Stimulated activated CD4-positive, alpha-beta T cell treated with anti-CD3 and anti-CD28 coated beads, Interleukin-1b, Interleukin-23, amount 100 ng/mL, for 48 hours (primary cell): Measurements from ENCODE around the gene TTC17.
"Not testable (repeated sequence)": the region's sequence is repeated elsewhere in the genome, so short reads cannot be mapped to it uniquely, and the experiment has no call there.

Source experiments
- DNase-seq: peaks from one replicate; pipeline ENCODE4 v3.0.0-alpha.2; 2020

TTC17 gene, protein sequence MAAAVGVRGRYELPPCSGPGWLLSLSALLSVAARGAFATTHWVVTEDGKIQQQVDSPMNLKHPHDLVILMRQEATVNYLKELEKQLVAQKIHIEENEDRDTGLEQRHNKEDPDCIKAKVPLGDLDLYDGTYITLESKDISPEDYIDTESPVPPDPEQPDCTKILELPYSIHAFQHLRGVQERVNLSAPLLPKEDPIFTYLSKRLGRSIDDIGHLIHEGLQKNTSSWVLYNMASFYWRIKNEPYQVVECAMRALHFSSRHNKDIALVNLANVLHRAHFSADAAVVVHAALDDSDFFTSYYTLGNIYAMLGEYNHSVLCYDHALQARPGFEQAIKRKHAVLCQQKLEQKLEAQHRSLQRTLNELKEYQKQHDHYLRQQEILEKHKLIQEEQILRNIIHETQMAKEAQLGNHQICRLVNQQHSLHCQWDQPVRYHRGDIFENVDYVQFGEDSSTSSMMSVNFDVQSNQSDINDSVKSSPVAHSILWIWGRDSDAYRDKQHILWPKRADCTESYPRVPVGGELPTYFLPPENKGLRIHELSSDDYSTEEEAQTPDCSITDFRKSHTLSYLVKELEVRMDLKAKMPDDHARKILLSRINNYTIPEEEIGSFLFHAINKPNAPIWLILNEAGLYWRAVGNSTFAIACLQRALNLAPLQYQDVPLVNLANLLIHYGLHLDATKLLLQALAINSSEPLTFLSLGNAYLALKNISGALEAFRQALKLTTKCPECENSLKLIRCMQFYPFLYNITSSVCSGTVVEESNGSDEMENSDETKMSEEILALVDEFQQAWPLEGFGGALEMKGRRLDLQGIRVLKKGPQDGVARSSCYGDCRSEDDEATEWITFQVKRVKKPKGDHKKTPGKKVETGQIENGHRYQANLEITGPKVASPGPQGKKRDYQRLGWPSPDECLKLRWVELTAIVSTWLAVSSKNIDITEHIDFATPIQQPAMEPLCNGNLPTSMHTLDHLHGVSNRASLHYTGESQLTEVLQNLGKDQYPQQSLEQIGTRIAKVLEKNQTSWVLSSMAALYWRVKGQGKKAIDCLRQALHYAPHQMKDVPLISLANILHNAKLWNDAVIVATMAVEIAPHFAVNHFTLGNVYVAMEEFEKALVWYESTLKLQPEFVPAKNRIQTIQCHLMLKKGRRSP

DNA sequence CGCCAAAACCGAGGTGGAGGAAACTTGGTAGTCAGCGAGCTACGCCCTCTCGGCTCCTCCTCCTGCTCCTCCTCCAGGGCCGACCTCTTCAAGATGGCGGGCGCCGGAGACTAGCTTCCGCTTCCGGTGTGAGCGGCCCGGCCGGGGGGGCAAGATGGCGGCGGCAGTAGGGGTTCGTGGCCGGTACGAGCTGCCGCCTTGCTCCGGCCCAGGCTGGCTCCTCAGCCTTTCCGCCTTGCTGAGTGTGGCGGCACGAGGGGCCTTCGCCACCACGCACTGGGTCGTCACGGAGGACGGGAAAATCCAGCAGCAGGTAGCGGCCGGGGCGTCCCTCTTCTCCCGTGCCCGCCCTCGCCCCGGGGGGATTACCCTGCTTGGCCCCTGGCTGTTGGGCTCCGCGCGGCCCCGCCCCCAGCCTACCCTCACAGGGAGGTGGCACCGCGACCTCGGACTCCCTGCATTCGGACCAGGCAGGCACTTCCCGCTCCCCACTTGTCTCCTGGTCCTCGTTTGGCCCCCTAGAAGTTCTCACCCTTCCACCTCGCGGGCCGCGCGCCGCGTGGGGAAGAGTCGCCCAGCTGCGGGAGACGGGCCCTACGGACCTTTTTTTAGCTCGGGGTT is at the start of gene TTC17:
TTC17 (plus strand) TSS at position 120 of the 621 bp plus-strand sequence; CDS start at position 155, 35 bp downstream.
- peak; percentile 93 for DNase-seq

DNA sequence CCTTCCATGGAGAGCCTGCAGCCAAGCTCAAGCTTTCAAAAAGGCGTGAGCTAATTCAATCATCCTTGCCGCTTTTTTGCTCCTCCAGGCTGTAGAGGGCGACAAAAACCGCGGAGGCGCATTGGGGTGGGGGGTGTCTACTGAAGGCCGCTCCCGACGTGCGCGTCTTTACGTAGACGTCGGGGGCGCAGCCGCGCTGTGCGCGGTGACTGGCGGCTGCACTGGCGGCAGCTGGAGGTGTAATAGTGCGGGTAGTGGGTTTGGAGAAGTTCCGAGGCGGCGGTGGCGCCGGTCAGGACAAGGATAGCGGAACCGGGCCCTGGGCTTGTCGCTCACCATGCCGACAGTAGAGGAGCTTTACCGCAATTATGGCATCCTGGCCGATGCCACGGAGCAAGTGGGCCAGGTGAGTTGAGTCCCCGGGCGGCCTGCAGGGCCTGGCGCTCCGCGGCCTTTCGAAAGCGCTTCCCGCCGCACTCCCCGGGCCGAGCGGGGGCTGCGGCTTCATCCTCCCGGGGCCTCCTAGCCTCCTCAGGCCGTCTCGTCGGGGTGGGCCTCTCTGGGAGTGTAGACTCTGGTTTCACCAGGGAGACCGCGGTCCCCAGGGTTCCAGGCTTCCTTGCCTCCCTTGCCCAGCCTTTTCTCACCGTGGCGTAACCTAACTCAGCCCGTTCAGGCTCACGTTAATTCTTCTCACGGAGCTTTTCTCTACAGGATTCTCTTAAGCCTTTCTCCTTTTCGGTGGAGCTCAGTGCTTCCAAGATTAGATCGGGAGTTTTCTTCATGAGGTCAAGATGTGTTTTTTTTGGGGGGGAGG is 46.7 kb upstream of the TTC17 start, which contains the start of gene API5:
API5 (plus strand) TSS at position 206 of the 817 bp plus-strand sequence; CDS start at position 338, 132 bp downstream.
- peak; percentile 95 for DNase-seq

DNA sequence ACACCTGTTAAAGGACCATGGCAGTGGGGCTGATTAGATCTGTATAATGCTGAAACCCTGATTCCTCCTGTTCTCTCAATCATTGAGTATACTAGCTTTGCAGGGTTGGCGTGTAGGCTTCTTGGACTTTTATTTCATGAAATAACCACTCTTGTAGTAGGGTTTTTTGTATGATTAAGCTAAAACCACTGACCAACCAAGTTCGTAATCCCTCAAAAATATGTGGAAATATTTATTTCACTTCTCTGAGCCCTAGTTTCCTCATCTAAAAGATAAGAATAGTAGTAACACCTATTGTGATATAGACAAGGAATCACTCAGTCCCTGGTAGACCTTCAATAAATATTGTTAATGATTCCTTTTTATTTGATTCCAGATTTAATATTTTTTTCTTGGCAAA is 42.8 kb upstream of the TTC17 start:
- DNase-seq, result no peak

DNA sequence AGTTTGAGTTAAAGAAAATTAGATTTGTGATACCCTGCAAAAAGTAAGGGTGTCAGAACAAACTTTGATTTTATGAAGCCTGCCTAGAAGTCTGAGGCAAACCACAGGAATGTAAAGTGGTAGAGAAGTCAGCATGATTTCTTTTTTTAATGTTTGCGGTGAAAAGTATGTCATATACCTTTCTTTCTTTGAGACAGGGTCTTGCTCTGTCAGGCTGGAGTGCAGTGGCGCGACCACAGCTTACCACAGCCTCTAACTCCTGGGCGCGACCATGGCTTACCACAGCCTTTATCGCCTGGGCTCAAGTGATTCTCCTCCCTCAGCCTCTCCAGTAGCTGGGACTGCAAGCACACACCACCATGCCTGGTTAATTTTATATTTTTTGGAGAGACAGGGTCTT is 42.3 kb upstream of the TTC17 start:
- peak; percentile 25 for DNase-seq

DNA sequence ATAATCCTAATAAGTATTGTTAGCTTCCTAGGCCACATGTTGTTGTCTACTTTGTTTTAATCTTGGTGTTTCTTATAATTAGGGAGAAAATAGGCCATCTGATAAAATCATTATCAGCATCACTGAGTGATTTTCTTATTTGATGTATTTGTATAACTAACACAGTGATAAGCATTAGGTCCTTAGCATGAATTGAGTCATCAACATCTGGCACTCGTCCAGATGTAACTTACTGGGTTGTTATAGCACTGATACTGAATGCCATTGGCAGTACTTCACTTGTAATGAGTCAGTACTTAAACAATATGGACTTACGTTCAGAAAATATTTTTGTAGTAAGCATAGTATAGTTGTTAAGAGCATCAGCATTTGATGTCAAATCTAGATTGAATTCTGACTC is 30.7 kb upstream of the TTC17 start:
- DNase-seq, result no peak

DNA sequence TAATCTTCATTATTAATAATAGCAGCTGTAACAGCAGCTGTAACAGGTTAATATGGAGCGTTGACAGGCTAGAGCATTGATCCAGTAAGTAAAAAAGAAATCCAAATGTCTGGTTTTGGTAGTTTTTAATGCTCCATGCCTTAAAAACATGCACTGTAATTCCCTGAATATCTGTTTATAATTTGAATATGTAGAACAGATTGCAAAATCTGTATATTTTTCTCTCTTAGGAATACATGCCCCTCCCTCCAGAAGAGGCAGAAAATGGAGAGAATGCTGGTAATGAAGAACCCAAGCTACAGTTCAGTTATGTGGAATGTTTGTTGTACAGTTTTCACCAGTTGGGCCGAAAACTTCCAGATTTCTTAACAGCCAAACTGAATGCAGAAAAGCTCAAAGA is 30.2 kb upstream of the TTC17 start:
- DNase-seq, result no peak

DNA sequence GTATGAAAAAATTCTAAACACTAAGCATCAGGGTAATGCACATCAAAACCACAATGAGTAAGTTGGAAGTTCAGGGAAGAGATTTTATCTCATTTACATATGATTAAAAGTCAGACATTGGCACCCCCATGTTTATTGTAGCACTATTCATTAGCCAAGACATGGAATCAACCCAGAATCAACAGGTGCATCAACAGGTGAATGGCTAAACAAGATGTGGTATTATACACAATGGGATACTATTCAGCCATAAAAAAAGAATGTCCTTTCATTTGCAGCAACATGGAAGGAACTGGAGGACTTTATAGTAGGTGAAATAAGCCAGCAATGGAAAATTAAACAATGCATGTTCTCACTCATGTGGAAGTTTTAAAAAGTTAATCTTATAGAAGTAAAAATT is 17.6 kb upstream of the TTC17 start:
- DNase-seq, result no peak

DNA sequence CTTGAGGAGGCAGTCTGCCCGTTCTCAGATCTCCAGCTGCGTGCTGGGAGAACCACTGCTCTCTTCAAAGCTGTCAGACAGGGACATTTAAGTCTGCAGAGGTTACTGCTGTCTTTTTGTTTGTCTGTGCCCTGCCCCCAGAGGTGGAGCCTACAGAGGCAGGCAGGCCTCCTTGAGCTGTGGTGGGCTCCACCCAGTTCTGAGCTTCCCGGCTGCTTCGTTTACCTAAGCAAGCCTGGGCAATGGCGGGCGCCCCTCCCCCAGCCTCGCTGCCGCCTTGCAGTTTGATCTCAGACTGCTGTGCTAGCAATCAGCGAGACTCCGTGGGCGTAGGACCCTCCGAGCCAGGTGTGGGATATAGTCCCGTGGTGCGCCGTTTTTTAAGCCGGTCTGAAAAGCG is 7.3 kb upstream of the TTC17 start:
- DNase-seq, result not testable (repeated sequence)

DNA sequence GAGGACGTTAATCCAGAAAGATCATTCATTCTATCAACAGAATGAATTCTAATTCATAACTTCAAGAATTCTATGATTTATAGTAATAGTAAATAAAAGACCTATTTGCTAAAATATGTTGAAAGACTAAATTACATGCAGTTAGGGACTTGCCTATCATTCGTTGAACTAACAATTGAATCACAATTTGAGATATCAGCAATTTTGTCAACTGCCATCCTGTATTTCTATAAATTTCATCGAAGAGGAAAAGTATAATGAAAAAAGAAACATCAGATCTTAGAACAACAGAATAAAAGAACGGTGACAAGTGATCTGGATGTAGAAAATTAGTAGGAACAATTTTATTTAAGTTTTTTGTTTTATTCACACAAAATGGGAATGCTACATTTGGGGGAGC is 4.4 kb upstream of the TTC17 start:
- no peak for DNase-seq

DNA sequence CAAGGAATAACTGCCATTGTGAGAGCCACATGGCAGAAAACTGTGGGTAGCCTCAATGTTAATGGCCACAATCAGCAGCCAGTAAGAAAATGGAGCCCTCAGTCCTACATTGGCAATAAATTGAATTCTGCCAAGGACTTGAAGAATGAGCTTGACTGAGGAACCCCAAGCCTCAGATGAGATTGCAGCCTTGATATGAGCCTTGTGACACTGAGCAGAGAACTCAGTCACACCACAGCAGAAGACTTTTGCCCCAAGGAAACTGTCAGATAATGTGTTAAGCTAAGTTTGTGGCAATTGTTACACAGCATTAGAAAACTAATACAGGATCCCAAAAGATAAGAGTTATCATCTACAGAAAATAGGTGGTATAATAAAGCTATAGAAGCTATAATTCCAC is 2.4 kb upstream of the TTC17 start:
- DNase-seq, result no peak

DNA sequence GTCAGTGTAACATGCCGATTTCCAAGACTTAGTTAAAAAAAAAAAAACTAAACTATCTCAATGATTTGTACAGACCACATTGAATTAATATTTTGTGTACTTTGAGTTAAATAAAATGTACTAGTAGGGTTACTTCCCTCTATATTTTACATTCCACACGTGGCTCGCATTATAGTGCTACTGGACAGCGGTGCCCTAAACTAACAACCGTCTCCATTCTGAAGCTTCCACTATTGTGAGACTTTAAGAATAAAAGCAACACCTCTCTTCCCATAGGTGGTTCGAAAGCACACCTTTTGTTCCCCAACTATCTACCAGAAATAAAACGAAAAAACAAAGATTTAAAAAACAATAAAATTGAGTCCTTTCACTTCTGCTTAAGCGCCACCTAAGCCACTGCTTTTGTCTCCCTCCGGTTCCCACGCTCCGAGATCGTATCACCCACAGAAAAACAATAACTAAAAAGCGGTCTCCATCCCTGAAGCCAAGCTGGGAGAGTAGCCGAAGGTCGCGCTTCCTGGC is 380 bp upstream of the TTC17 start:
- DNase-seq, result no peak

DNA sequence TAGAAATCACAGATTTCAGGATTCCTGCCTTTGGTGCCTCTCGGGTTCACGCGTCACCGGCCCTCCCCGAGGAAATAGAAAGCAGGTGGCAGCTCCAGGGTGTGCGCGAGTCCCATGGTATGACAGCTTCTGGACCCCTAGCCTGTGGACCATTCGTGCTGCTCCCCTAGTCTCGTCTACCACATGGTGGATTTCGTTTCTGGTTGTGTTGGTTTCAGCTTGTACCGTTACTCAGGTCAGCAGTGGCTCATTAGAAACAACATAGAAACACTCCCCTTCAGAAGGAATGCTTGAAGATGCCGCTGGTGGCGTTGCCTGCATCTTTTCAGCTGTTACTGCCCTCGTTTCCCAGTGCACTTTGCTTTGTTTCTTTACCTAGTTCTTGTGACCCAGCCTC is 700 bp downstream of the TTC17 start:
- DNase-seq, result no peak

DNA sequence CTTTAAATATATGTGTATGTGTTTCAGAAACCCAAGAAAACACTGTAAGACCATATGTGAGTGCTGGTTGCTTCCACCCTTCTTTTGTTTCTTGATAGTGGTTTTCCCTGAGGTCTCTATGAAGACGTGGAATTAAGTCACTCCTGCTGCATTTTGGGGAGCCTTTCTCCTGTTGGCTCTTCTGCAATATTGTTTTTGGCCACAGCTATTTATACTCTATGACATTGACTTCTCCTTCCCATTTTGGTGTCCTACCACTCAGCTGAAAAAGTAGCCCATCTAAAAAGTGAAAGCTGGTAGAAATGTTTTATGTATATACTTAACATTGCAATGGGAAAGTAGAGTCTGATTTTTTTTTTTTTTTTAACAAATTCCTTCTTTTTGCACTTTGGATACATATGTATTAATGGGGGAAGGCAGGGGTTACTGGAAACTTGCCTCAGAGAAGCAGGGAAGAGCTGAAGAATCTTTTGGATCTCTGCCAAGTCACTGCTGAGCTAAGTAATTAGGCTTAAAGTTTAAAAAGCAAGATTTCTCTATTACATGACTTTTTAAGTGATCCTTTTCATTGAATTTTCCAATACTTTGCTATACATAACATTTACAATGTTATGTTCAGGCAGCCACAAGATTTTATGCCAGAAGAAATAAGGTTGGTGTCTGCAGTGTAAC is 1.8 kb downstream of the TTC17 start:
- DNase-seq, result no peak

DNA sequence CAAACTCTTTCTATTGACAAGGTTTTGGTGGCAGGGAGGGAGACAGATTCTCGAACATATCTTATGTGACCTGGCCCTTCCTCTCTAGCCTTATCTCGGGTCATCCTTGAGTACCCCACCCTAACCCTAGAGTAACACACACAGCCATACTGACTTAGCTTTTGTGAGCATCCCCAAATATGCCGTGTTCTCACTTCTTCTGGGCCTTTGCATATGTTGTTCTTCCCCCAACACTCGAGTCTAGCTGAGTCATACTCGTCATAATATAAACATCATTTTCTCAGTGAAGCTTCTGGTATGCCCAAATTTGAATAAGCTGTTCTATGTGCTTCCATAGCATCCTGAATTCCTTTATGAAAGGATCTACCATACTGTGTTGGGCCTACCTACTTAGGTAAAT is 8.0 kb downstream of the TTC17 start:
- DNase-seq, result no peak

DNA sequence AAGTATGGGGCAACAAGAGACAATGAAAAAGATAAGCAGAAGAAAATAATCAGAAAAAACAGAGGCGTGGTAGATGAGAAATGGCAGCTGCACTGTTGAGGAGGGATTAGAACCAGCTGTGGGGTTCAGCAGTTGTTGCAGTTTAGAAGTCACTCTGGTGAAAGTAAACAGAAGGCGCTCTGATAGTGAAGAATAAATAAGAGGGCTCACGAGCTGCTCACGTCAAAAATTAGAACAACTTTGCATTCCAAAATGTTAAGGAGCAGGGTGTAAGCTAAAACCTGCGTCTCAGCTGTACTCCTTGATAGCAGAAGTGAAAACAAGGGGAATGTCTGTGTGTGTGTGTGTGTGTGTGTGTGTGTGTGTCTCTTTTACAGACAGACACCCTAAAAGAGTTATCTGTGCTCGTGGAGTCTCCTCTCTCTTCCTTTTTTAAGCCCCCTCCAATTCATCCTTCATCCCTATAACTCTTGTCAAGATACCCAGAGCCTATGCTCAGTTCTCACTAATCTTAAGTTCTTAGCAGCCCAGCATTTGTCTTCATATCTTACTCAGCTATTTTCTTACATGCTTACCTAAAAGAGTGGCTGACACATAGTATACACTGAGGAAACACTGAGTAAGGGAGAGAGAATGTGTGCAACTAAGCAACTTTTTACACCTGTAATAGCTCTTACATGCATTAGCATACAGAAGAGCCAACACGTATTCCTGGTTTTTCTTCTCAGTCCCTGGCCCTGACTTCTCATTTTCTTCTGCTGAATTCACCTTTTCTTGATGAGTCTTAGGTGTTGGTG is 8.9 kb downstream of the TTC17 start:
- no peak for DNase-seq

DNA sequence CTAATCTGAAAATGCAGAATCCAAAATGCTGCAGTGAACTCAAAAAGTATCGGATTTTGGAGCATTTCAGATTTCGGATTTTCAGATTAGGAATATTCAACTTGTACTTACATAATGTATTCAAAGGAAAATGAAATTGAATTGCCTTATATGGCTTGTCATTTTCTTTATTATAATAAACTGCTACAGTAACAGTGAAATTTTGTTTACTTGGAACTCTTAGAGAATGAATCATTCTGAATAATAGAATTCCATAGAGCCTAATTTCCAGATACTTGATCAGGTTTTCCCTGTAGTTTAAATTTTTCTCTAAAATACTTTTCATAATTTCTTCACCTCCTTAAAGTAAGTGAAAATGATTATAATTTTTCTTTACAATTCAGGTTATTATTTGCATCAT is 17.3 kb downstream of the TTC17 start:
- no peak for DNase-seq

DNA sequence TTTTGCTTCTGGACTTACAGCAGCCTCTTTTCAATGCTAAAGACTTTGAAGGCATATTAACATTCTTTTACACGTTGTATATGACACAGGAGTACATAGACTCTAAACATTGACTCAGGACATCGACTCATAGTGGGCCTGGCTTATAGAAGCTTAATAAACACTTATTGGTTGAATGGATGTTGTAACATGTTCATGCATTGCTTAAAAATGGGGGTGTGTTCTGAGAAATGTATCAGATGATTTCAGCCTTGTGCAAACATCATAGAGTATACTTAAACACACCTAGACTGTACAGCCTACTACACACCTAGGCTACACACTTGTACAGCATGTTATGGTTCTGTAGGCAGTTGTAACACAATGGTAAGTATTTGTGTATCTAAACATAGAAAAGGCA is 17.9 kb downstream of the TTC17 start:
- DNase-seq, result no peak

DNA sequence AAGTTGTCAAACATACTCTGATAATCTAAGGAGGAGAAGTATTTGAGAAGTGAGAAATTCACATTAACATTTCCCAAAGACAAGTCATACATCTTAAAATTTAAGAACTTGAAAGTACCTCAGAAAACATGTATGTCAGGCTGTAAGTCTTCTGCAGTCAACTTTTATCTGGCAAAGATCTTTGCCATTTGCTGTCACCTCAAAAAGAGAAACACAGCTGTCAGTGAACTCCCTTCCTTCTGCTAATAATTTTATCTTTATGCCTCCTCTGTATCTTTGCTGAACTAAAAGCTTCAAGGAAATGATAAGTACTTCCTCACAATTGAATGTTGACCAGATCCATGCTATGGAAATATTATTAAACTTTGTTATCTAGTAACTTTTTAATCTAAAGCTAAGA is 18.7 kb downstream of the TTC17 start:
- DNase-seq, result no peak

DNA sequence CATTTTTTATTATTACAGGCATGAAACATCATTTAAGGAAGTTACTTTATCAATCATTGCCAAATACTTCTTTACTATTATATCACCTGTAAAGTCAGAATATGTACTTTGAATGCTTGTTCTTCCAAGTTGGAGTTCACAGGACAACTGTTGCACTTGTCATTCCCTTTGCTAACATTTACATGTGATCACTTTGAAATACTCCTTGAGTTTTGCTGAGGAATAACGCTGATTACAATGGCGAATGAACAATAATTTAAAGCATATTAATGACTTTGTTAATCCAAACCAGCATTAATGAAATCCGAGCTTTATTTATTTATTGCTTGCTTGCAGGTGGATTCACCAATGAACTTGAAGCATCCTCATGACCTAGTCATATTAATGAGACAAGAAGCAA is 20.2 kb downstream of the TTC17 start:
- no peak for DNase-seq

DNA sequence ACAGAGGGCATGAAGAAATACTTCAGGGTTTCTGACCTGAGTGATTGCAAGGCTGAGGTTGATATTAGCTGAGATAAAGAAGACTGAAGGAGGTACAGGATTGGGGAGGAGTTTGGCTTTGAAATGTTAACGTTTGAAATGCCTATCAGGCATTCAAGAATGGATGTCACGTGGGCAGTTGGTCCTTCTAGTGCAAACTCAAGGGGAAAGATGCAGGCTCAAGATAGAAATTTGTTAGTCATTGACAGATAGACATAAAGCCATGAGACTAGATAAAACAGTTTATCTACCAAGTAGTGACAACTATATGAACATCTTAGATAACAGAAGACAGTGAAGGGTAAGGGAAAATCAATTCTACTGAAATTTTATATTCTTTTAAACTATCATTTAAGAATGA is 23.1 kb downstream of the TTC17 start:
- no peak for DNase-seq
